GM23248 (cell line): ENCODE data around the gene GJA3. TPM values are rescaled to one million over a fixed set of nuclear protein-coding genes. Genes with fewer than 3 reads are reported as not detected.

Source experiments
- DNase-seq: peaks from one replicate; pipeline ENCODE4 v3.0.0-alpha.2; 2015
- H2AFZ ChIP-seq: fragments of 200-600 bp; sonication (generic); 2 replicates; pipeline ENCODE4 v1.6.1; 2016; ENCODE audit warnings: antibody characterized with exemption
- H3F3A ChIP-seq: fragments of 200-600 bp; sonication (generic); 2 replicates; pipeline ENCODE4 v1.6.1; 2016; ENCODE audit warnings: mild to moderate bottlenecking, antibody characterized with exemption, mixed run types; ENCODE audit not compliant: insufficient read depth
- H3K27ac ChIP-seq: fragments of 200-600 bp; sonication (generic); 2 replicates; pipeline ENCODE4 v1.5.1; 2016; ENCODE audit warnings: mild to moderate bottlenecking
- H3K27me3 ChIP-seq: fragments of 200-600 bp; sonication (generic); replicated peaks from 2 replicates; pipeline ENCODE4 v1.6.1; 2016; ENCODE audit warnings: mild to moderate bottlenecking; ENCODE audit not compliant: insufficient read depth
- H3K36me3 ChIP-seq: fragments of 200-600 bp; sonication (generic); 2 replicates; pipeline ENCODE4 v1.6.1; 2016; ENCODE audit warnings: low read depth, mild to moderate bottlenecking
- H3K4me1 ChIP-seq: fragments of 200-600 bp; sonication (generic); 2 replicates; pipeline ENCODE4 v1.6.1; 2016; ENCODE audit warnings: mild to moderate bottlenecking; ENCODE audit not compliant: insufficient read depth
- H3K4me2 ChIP-seq: fragments of 200-600 bp; sonication (generic); one replicate; pipeline ENCODE4 v1.6.1; 2016; ENCODE audit warnings: mild to moderate bottlenecking; ENCODE audit not compliant: unreplicated experiment
- H3K4me3 ChIP-seq: fragments of 200-600 bp; sonication (generic); 2 replicates; pipeline ENCODE4 v1.5.1; 2016; ENCODE audit warnings: mild to moderate bottlenecking
- H3K79me2 ChIP-seq: fragments of 200-600 bp; sonication (generic); 2 replicates; pipeline ENCODE4 v1.6.1; 2016; ENCODE audit warnings: mild to moderate bottlenecking; ENCODE audit not compliant: insufficient read depth
- H3K9ac ChIP-seq: fragments of 200-600 bp; sonication (generic); 2 replicates; pipeline ENCODE4 v1.6.1; 2016; ENCODE audit warnings: mild to moderate bottlenecking
- H3K9me2 ChIP-seq: fragments of 200-600 bp; sonication (generic); 2 replicates; pipeline ENCODE4 v1.6.1; 2016; ENCODE audit warnings: mixed run types, mild to moderate bottlenecking, moderate library complexity; ENCODE audit not compliant: insufficient read depth
- H3K9me3 ChIP-seq: fragments of 200-600 bp; sonication (generic); one replicate; pipeline ENCODE4 v1.6.1; 2017; ENCODE audit warnings: low read depth
- H4K20me1 ChIP-seq: fragments of 200-600 bp; sonication (generic); 2 replicates; pipeline ENCODE4 v1.6.0; 2016; ENCODE audit not compliant: insufficient read depth
- EZH2 ChIP-seq: fragments of 200-600 bp; sonication (generic); IDR thresholded peaks from 2 replicates; pipeline ENCODE4 v1.6.1; 2018; ENCODE audit warnings: antibody characterized with exemption, mild to moderate bottlenecking; ENCODE audit not compliant: insufficient read depth, poor library complexity, severe bottlenecking
- EZH2phosphoT487 ChIP-seq: fragments of 200-600 bp; sonication (generic); IDR thresholded peaks from 2 replicates; pipeline ENCODE4 v1.6.1; 2018; ENCODE audit warnings: antibody characterized with exemption, moderate library complexity, mild to moderate bottlenecking, low read depth; ENCODE audit not compliant: insufficient read depth
- whole genome bisulfite sequencing, 2 experiments: methylation state at CpG; one replicate each; pipeline ENCODE4 v1.1.6; 2015 to 2017; ENCODE audit warnings: low lambda C conversion rate in 2 of 2, low coverage in 1 of 2; ENCODE audit errors: missing lambda C conversion rate in 2 of 2; 5-methylcytosine and 5-hydroxymethylcytosine counted together
- in situ Hi-C: fragments of 300-500 bp; cut with MboI; formaldehyde crosslinking; loops from 2 replicates; pipeline ENCODE4 v1.15.0; 2020
- polyA plus RNA-seq: library from polyadenylated mRNA; unstranded; fragments of >200 nt; fragmentation: Nextera tagmentation; extraction: Ambion mirVana; gene quantifications from 2 replicates; pipeline ENCODE4 v1.2.1, GENCODE V29; 2016
- total RNA-seq: library from RNA; depleted of rRNA; stranded (reverse); fragments of >200 nt; shearing (Covaris generic); gene quantifications from 2 replicates; pipeline ENCODE4 v1.2.3, GENCODE V29; 2014

The GJA3 gene
- total and polyA plus RNA-seq, 2 experiments from 2014 or later = 1.9 to 5.5 TPM

DNA sequence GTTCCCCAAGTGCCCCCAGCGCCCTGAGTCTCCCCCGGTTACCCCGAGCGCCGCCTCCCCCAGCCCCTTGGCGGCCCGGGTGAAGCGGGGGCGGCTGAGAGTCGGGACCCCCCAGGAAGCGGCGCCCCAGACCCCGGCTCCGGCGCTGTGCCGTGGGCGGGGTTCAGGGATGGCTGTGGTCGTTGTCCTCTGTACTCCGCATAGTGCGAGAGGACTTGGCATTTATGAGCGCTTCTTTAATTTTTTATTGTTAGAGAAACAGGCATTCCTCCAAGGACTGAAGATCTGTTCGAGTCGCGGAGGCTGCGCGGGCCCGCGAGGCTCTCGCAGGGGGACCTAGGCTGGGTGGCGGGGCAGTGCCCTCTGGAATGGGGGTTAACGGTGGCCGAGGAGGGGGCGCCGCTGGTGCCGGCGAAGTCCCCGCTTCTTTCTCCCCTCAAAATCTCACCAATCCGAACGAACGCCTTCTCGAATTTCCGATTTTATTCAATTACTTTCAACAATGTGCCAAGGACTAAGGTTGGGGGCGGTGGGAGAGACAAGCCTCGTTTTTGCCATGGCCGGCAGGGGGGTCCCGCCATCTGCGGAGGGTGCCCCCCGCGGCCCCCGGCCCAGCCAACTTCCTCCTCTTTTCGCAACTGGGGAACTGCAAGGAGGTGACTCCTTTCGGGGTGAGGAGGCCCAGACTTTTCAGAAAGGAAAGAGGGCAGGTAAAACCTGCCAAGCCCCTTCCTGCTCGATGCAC, 32.5 kb upstream of the GJA3 start:
- Histone ChIP-seq H3K27me3 (peaks cover 42% of the 10 kb centered on the region), H3K9me2 (no peaks in the 10 kb centered on the region), H3K4me1 (peaks cover 22% of the 10 kb centered on the region), H2AFZ (peak overlapping the region; percentile 41; the same call in 1 of the 2 replicates), H3K4me3 (peak overlapping the region; percentile 62), H3K9ac (no peak overlapping the region), H3K27ac (no peak overlapping the region), H3K36me3 (no peaks in the 10 kb centered on the region), H3K9me3 (no peaks in the 10 kb centered on the region), H3K79me2 (no peaks in the 10 kb centered on the region), H3F3A (peaks cover 24% of the 10 kb centered on the region), H3K4me2 (peak overlapping the region; percentile 65), H4K20me1 (no peaks in the 10 kb centered on the region)
- WGBS, 2 experiments = 3 to 5% methylated on average over 50 to 53 of the region's 53 CpGs
- in situ Hi-C loops = loop anchor here (10.0 to 25.0 kb wide), 3 partner anchors 291 to 644 kb away; no protein-coding TSS in a partner anchor
- peak; percentile 47 for TF ChIP-seq EZH2
- peak; percentile 60; the same call in 1 of the 2 replicates for TF ChIP-seq EZH2phosphoT487
- peak; percentile 58 for DNase-seq

DNA sequence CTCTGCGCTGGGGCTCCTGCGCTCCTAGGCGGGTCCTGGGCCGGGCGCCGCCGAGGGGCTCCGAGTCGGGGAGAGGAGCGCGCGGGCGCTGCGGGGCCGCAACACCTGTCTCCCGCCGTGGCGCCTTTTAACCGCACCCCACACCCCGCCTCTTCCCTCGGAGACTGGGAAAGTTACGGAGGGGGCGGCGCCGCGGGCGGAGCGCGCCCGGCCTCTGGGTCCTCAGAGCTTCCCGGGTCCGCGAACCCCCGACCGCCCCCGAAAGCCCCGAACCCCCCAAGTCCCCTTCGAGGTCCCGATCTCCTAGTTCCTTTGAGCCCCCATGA, 31.9 kb upstream of the GJA3 start, which contains the start of gene GJB2:
Gene GJB2 (minus strand): TSS at position 103 of the 326 bp plus-strand sequence. CDS start 3,357 bp downstream, outside the sequence.
- in situ Hi-C loops = loop anchor here (10.0 to 25.0 kb wide), 3 partner anchors 292 to 645 kb away; no protein-coding TSS in a partner anchor
- Histone ChIP-seq H3K27ac (no peak within 1 kb of the TSS), H3K27me3 (peaks cover 42% of the 10 kb centered on the region), H2AFZ (peak within 1 kb of the TSS; percentile 67; the same call in 1 of the 2 replicates), H3K9me3 (no peaks in the 10 kb centered on the region), H3K4me3 (peak within 1 kb of the TSS; percentile 62), H3K4me2 (peak within 1 kb of the TSS; percentile 65), H3K36me3 (no peaks in the 10 kb centered on the region), H3K9ac (no peak within 1 kb of the TSS), H4K20me1 (no peaks in the 10 kb centered on the region), H3F3A (peaks cover 24% of the 10 kb centered on the region), H3K4me1 (peaks cover 22% of the 10 kb centered on the region), H3K9me2 (no peaks in the 10 kb centered on the region), H3K79me2 (no peaks in the 10 kb centered on the region)
- DNase-seq = peak; percentile 19
- WGBS, 2 experiments = 0% methylated on average over 15 of the region's 39 CpGs; no CpG with 5 or more reads in 1 of the 2 experiments
- no peak for TF ChIP-seq EZH2
- no peak for TF ChIP-seq EZH2phosphoT487

DNA sequence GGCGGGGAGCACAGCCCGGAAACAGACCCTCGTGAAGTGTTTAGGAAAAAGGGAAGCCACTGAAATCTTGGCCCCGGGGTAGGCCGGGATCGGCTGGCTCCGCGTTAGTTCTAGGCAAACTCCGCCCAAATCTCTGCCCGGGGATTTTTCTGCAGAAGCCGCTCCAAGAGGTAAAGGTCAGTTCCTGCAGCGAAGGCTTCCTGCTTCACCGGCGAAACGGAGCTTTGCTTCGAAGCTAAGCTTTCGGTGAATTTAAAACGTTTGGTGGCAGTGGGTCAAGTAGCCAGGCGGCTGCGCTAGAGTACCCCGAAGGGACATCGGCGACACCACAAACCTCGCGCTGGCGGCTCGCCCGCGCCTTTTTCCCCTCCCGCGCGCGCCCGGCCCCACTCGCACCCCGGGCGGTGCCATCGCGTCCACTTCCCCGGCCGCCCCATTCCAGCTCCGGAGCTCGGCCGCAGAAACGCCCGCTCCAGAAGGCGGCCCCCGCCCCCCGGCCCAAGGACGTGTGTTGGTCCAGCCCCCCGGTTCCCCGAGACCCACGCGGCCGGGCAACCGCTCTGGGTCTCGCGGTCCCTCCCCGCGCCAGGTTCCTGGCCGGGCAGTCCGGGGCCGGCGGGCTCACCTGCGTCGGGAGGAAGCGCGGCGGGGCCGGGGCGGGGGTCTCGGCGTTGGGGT, 31.4 kb upstream of the GJA3 start:
- DNase-seq = peak; percentile 41
- Histone ChIP-seq H3K4me3 (peak overlapping the region; percentile 62), H3K36me3 (no peaks in the 10 kb centered on the region), H3K4me1 (peaks cover 22% of the 10 kb centered on the region), H3K27ac (no peak overlapping the region), H3K4me2 (peak overlapping the region; percentile 65), H3K9me2 (no peaks in the 10 kb centered on the region), H3K9me3 (no peaks in the 10 kb centered on the region), H2AFZ (peak overlapping the region; percentile 67; the same call in 1 of the 2 replicates), H3K27me3 (peaks cover 42% of the 10 kb centered on the region), H4K20me1 (no peaks in the 10 kb centered on the region), H3K79me2 (no peaks in the 10 kb centered on the region), H3K9ac (no peak overlapping the region), H3F3A (peaks cover 24% of the 10 kb centered on the region)
- WGBS, 2 experiments = 5 to 7% methylated on average over 48 of the region's 73 CpGs
- TF ChIP-seq EZH2phosphoT487 (0 out of 2 replicates have a peak, but pooled peaks have one; percentile 20), EZH2 (peak; percentile 76)
- in situ Hi-C loops = loop anchor here (10.0 to 25.0 kb wide), 3 partner anchors 293 to 645 kb away; no protein-coding TSS in a partner anchor

DNA sequence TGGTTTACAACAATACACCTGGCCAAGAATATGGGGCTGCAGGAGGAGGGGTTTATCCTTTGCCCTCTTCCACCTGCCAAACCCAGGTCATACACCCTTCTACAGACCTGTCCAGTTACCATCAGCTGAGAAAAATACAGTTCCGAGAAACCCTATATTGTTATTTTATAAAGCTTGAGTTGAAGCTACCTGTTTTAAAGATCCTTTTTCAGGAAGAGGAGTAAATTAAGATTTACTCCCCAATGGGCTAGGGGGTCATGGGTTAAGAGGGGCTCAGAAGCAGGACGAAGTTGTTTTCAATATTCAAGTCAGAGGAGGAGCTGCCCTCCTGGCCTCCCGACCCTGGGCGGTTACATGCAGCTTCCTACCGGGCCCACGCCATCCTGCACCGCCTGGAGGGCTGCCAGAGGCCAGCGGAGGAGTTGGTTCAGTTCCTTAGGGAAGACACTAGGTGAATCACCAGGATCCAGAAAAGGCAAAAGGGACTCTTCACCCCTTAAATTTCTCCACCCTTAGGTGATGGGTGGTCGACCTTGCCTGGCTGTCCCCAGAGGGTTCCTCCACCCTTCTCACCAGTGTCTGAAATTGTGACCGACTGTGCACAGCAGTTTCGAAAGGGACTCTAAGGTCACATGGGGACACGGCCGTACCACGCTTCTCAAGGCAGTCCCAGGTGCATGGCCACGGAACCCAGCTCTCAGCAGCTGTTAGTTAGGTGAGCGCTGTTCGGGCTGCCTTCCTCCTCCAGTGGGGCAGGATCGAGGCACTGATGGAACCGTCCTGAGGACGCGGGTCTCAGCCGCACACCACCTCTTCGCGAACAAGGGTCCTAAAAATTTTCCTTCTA, 30.7 kb upstream of the GJA3 start:
- Histone ChIP-seq H3K36me3 (no peaks in the 10 kb centered on the region), H4K20me1 (no peaks in the 10 kb centered on the region), H3K4me2 (peak overlapping the region; percentile 65), H2AFZ (peak overlapping the region; percentile 67; the same call in 1 of the 2 replicates), H3F3A (peaks cover 24% of the 10 kb centered on the region), H3K79me2 (no peaks in the 10 kb centered on the region), H3K4me3 (peak overlapping the region; percentile 62; the same call in 1 of the 2 replicates), H3K4me1 (peaks cover 22% of the 10 kb centered on the region), H3K9me3 (no peaks in the 10 kb centered on the region), H3K9ac (no peak overlapping the region), H3K27me3 (peaks cover 36% of the 10 kb centered on the region), H3K27ac (no peak overlapping the region), H3K9me2 (no peaks in the 10 kb centered on the region)
- 0 out of 2 replicates have a peak, but pooled peaks have one; percentile 33 for TF ChIP-seq EZH2phosphoT487
- TF ChIP-seq EZH2 = no peak
- in situ Hi-C loops = loop anchor here (10.0 to 25.0 kb wide), 3 partner anchors 293 to 646 kb away; no protein-coding TSS in a partner anchor
- DNase-seq = no peak
- 68 to 70% methylated on average over 24 of the region's 24 CpGs for WGBS, 2 experiments
